GM06990 (cell line): ENCODE measurements around the gene RAB11FIP3.

Source experiments
- DNase-seq: peaks from one replicate; pipeline ENCODE4 v3.0.0-alpha.2; 2011; ENCODE audit not compliant: insufficient read length; ENCODE audit errors: extremely low read depth
- H3K27me3 ChIP-seq: replicated peaks from 2 replicates; pipeline ENCODE4 v1.6.0; 2011; ENCODE audit warnings: low read length; ENCODE audit not compliant: control insufficient read depth, insufficient read depth
- H3K36me3 ChIP-seq: 2 replicates; pipeline ENCODE4 v1.5.1; 2011; ENCODE audit warnings: low read length; ENCODE audit not compliant: control insufficient read depth, insufficient read depth
- H3K4me3 ChIP-seq: replicated peaks from 2 replicates; pipeline ENCODE4 v1.5.1; 2011; ENCODE audit warnings: low read depth, mild to moderate bottlenecking, control low read depth, low read length
- CTCF ChIP-seq: IDR thresholded peaks from 2 replicates; pipeline ENCODE4 v1.5.1; 2011; ENCODE audit warnings: low read length, control low read depth, mild to moderate bottlenecking, inconsistent platforms; ENCODE audit not compliant: insufficient read depth, poor library complexity, severe bottlenecking

RAB11FIP3 gene

GRCh38 chr16:554640-555365, 129.4 kb downstream of the RAB11FIP3 start:
- DNase-seq = no peak
- H3K4me3 ChIP-seq = no peak overlapping the region
- peaks cover 9% of the 10 kb centered on the region for H3K36me3 ChIP-seq
- TF ChIP-seq CTCF = no peak
- no peaks in the 10 kb centered on the region; the same call in 1 of the 2 replicates for H3K27me3 ChIP-seq

- DNase-seq = no peak
- Histone ChIP-seq H3K27me3 (no peaks in the 10 kb centered on the region; the same call in 1 of the 2 replicates), H3K4me3 (no peak overlapping the region), H3K36me3 (peaks cover 8% of the 10 kb centered on the region)
- TF ChIP-seq CTCF = no peak
Observed at GRCh38 chr16:555528-556473, 130.4 kb downstream of the RAB11FIP3 start.

GRCh38 chr16:556474-557173, 131.2 kb downstream of the RAB11FIP3 start:
- DNase-seq = no peak
- Histone ChIP-seq H3K4me3 (no peak overlapping the region), H3K36me3 (peaks cover 6% of the 10 kb centered on the region), H3K27me3 (no peaks in the 10 kb centered on the region; the same call in 1 of the 2 replicates)
- TF ChIP-seq CTCF = no peak

- DNase-seq = no peak
- TF ChIP-seq CTCF = no peak
- Histone ChIP-seq H3K36me3 (no peaks in the 10 kb centered on the region; the same call in none of the 2 replicates), H3K27me3 (no peaks in the 10 kb centered on the region; the same call in 1 of the 2 replicates), H3K4me3 (no peak overlapping the region)
Observed at GRCh38 chr16:557463-558297, 132.2 kb downstream of the RAB11FIP3 start.
